NK-92 treated with Interleukin-12 subunit alpha and Interleukin-12 subunit beta, amount 100 ng/mL, for 24 hours (cell line): ENCODE data around the gene TMOD2.

Source experiments
- DNase-seq: peaks from one replicate; lab custom pipeline; 2025; lab: John Stamatoyannopoulos, UW

TMOD2 gene

DNA sequence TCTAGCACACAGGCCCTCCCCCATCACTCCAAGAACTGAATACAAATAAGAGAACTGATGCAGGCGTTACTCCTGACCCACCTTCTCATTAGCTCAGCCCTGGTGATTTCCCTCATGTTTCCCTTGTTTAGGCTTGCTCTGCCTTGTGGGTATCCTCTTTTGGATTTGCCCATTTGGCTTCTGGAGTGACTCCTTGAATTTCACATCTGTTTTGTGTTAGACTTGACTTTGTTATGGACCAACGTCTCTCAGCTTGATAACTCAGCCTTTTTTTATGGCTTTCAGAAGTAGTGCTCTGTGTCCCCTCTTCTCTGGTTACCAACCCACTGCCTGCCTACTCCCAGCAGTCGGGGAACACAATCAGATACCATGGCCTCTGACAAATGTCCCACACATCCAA, 66.8 kb downstream of the TMOD2 start:
- no peak for DNase-seq

DNA sequence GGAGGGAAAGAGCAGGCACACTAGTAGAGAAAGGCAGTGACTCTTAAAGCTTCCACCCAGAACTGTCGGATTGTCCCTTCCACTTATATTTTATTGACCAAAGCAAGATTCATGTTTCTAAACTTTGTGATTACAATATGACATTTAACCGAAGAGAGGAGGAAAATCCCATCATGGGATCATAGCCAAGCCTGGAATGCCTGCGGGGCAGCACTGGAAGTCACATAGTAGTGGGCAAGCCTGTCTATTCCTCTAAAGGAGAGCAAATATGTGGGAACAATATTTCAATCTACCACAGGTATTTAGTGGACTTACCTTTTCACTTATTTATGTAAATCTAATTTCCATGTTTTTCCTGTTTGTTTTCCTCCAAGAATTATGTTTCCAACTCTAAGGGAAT, 74.3 kb downstream of the TMOD2 start:
- DNase-seq, result no peak

DNA sequence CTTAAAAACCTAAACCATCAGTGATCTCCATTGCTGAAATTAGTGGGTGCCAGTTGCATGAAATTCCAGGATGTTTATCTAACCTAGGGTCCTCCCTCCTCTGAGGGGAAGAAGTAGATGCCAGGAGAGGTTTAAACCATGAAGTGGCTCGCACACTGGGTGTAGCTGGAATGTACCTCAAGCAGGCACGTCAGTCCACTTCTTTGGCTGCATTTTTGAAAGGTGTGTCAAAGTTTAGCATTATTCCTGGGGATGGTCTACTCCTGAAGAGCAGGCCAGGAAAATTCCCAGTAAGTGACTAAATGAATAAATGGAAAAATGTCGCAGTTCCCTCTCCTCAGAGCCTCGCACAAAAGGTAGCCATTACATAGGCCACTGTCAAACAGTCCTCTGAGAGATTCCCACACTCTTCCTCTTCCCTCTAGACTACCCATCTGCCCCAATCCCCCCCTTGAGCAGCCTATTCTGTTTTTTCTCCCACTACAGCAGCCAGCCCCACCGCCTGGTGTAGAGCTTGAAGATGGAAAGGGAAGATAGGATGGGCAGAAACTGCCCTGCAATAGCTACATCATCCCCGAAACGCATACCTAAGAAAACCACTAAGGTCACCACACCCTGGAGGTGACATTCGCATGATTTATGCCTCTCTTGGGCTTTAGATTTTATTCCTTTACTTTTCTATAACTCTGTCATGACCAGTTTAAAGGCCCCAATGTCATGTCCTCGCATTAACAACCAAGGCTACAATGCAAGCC, 77.4 kb downstream of the TMOD2 start:
- no peak for DNase-seq

DNA sequence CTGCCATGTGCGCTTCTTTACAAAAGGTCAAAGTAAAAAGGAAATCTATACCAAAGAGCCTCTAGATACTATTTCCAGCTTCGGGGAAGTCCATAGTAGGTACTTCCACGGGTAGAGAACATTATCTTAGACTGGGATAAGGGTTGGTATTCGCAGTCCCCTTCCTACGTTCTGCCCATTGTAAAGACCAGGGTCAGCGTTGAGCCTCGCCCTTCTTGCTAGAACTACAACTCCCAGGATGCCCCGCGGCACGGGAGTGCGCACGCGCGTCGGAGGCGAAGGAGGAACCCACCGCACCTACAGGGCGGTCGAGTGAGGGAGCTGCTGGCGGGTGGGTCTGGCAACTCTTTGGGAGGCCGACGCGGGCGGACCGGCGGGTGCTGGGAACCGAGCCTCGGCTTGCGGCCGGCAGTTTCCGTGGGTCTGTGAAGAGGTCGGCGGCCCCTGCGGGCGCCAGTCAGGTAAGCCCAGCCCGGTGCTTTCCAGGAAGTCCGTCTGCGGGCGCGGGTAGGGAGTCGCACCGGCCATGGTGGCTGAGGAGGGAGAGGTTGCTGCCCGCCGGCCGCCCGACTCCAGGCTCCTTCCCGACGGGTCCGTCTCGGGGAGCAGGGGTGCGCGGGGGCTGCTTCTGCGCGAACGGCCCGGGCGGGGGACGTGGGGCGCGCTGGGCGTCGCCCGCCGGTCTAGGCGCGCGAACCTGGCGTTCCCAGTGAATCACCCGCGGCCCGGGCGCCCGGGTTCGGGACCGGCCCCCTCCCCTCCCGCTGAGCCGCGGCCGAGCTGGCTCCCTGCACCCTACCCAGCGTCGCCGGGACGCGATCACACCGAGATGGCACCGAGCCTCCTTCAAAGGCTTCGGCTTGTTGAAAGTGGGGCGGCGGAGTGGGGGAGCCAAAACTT, 78.2 kb downstream of the TMOD2 start, which contains the start of gene TMOD3:
Gene TMOD3, plus strand, starts transcription at position 278 of the 900 bp plus-strand sequence. CDS start 33,232 bp downstream, outside the sequence.
- DNase-seq, result peak; percentile 94

DNA sequence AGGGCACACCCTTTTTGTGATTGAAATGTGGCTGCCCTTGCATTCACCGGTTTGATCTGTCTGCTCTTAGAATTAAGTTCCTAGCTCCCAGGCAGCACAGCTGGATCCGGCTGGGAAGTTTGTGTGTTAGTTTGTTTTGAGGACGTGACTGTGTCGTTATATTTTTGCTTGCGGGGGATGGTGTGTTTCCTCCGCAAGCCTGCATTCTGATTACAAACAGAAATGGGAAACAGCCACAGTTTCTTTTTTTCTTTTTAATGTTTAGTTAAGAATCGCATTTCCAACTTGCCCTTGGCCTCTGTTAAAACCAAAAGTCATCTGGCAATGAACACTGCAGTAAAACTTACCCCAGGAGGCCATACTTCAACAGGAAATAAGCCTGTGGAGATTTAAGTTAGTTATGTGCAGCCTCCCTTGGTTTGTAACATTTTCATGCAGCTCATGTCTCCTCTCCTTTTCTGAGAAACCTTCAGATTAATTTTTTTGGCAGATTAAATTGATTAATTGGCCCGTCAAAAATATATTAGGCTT, 78.9 kb downstream of the TMOD2 start:
- no peak for DNase-seq

DNA sequence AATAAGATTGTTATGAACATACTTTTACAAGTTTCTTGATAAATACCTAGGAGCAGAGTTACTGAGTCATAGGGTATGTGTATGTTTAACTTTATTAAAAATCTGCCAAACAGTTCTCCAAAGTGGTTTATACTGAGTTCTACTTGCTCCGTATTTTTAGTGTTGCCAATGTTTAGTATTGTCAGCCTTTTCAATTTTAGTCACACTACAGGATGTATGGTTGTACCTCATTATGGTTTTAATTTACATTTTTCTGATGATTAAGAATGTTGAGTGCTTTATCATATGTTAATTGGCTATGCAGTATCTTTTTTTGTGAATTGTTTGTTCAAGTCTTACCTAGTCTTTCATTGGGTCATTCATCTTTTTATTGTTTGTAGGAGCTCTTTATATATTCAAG, 82.4 kb downstream of the TMOD2 start:
- DNase-seq, result no peak

DNA sequence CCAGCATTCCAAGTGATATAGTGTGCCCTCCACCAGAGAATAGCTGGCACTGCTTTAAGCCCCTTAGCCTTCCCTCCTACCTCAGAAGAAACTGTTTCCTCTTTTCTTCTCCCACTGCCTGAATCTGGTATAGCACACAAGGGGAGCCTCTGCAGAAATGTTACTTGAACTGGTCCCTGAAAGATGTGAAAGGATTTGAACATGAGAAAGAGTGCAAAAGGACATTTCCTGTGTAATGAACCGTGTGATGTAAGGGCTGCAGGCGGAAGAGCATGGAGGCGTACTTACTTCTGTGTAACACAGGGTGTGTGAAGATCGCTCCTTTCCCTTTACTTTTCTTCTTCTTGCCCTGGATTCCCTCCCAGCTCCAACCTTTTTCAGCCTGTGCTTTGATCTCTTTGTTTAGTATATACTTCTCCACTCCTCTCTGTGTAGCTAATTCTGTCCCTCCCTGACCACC, 86.4 kb downstream of the TMOD2 start:
- no peak for DNase-seq

DNA sequence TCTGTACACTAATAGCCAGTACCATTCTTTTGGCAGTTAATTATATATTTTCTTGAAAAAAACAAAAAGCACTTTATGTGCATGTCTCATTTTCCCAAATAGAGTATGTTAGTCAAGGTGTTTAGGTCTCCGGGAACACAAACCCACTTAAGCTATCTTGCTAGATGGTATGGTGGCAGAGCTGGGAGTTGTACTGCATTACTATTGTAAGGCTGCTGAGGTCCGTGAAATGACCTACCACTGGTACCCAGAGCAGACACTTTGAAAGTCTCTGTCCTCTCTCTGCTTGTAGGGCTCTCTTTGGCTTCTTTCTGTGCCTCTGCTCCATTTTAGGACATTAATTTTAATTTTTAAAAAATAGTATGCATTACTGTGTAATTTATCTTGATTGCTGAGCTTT, 86.9 kb downstream of the TMOD2 start:
- no peak for DNase-seq

DNA sequence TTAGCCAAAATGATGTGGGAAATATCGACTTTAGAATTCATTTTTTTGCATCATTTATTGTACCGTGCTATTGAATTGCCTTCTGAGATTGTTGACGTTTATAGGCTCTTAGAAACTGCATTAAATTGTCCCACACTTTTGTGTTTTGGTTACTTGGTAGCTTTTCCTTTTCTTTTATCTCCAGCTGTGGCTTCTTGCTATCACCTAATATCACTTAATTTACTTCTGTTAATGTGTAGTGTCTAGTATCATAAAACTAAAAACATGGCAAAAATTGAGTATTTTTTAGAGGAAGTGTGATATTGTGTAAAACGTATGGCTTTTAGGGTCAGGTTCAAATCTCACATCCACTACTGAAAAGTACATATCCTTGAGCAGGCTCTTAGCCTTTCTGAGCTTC, 89.3 kb downstream of the TMOD2 start:
- no peak for DNase-seq

DNA sequence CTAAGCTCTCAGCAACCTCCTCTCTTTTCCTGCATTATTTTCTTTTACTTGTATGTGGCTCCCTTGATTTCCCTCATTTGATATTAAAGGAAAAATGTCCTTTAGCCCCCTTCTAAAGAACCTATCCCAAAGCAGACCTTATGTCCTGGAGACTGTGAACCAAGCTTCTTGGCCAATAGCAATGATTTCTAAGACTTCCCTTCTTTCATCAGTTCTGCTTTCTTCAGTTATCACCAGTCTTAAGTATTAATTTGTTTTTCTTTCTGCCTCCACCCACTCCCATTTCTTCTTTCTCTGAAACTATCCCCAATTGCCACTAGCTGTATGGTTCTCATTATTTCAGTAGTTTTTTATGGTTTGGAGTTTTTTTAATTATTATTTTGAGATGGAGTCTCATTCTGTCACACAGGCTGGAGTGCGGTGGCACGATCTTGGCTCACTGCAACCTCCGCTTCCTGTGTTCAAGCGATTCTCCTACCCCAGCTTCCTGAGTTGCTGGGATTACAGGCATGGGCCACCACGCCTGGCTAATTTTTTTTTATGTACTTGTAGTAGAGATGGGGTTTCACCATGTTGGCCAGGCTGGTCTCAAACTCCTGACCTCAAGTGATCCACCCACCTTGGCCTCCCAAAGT, 90.1 kb downstream of the TMOD2 start:
- DNase-seq, result no peak

DNA sequence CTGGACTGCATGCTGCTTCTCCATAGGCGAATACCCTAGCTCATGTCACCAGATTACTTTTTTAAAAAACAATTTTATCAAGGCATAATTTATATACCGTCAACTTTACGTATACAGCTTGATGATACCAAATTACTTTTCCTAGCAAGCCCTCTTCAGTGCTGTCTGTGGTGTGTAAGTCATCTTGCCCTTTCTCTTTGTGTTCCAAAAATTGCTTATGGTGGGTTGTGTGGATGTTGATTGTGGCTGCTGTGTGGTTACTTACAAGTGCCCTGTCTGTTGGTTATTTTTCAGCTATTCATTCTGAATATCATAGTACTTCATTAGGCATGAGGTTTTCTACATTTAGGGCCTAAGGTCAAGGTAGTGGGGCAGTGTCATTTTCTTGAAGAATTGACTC, 90.9 kb downstream of the TMOD2 start:
- DNase-seq, result no peak

DNA sequence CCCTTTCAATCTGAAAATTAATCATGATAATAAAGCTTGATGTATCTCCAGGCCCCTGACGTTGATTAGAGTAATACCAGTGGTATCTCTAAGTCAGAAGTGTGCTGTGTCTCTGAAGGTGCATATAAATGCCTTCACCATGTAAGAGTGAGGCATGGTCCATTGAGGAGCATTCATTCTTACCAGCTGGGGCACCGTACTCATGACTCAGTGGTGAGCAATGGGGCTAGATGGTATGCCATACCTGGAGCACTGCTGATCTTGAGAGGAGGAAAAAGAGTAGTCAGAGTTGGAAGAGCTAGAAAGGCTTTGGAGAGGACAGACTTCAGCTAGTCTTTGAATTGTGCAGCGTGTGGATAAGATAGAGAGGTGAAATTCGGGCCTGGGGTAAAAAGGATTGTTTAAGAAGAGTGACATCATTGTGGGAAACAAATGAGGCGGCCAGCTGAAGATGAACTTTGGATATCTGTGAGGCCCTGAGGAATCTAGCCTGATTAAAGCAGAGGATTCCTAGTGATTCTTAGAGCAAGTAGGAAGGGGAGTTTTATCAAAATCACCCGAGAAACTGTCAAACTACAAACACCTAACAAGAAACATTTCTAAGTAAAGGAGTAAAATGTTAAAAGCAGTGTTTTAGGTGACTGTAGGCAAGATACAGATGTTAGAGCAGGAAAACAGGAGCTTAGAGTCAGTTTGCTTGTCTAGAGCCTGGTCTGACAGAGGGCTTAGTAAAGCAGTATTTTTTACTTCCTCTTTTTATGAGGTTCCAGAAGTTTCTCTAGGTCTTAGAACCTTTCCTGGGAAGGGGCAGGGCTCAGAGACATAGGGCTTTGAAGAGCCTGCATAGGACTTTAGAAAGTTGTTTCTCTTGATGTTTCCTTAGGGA, 91.7 kb downstream of the TMOD2 start:
- no peak for DNase-seq

DNA sequence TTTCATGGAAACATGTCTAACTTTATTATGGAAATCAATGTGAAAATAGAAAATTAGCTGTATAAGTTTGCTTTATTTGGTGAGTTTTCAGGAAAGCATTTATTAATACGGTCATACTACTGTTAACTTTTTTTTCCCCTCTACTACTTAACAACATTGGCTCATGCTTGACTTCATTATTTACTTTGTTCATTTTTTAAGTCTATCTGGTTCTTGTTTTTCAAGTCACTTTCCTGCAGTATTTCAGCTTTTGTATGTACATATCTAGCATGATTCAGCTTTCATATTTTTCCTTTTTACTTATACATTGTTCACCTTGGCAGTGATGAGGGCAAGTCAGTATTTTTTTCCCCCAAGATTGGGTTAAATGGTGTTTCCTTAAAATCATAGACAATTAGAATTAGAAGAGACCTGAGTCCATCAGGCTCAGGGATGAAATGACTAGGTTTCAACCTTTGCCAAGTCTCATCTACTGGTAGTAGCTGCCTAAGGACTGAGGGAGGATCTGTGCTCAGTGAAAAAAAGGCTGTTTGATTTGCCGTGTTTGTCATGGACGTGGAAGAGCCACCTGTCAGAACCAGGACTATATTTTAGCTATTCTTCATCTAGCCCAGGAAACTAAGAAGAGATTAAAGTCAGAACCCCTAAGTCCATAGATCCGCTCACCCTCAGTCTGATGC, 93.5 kb downstream of the TMOD2 start:
- DNase-seq, result no peak

DNA sequence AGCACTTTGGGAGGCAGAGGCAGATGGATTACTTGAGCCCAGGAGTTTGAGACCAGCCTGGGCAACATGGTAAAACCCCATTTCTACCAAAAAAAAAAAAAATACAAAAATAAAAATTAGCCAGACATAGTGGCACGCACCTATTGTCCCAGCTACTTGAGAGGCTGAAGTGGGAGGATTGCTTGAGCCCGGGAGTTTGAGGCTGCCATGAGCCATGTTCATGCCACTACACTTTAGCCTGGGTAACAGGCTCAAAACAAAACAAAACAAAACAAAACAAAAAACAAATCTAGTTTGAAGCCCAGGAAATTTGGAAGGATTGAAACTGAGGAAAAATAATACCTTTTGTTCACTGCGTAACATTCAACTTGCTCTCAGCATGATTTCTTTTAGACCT, 94.7 kb downstream of the TMOD2 start:
- DNase-seq, result no peak

DNA sequence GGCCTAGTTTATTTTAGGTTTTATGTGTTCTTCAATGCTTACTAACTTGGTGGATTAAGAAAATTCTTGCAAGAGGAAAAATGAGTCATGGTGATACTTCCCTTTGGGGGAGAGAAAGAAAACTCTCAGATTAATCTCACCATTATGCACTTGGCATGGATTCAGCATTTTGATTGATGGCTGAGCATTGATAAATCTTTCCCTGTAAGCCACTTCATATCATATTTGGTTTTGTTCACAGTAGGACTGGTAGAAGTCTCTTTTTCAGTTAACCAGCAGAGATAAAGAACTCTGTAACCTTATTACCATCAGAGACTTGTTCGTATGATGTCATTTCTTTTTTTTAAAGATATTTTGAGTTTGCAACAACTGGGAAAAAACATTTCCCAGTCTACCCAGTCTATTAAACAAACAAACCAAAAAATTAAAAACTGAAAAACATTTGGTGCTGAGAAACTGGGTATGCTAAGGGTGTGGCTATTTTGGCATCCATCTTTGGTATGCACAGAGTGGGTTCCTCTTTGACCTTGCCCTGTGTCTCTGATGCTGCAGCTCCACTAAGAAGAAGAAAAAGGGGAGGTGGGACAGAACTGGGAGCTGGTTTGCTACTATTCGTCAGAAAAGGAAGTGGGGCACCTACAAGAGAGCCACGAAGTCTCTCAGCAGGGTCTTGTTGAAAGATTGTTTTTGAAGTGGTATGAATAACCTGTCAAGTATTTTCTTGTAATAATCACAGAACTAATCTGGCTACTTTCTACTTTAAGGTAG, 95.2 kb downstream of the TMOD2 start:
- no peak for DNase-seq

DNA sequence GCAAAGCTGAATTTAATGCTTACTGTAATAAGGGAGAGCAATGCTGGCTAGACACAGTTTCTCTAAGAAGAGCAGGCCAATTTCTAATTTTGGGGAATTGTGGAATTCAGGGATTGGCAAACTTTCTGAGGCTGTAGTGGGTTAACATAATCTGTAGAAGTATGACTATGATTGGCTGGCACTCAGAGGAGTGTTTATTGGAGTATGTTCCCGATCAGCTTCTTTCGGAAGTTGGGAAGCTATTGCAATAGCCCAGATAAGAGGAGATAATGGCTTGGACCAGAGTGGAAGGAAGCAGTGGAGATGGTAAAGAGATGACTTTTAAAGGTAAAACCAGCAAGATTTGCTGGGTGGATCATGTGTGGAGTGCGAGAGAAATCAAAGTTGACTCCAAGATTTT, 97.4 kb downstream of the TMOD2 start:
- no peak for DNase-seq

DNA sequence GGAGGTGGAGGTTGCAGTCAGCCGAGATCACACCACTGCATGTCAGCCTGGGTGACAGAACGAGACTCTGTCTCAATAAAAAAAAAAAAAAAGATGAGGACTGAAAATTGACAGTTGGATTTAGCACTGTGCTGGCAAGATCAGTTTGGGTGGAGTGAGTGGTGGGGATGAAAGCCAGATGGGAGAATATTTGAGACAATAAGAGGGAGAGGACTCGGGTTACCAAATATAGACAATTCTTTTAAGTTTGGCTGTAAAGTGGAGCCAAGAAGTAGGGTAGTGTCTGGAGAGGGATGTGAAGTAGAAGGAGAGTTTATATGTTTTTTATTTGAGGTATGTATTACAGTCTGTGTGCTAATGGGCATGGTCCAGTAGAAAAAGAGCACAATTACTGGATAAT, 98.5 kb downstream of the TMOD2 start:
- no peak for DNase-seq

DNA sequence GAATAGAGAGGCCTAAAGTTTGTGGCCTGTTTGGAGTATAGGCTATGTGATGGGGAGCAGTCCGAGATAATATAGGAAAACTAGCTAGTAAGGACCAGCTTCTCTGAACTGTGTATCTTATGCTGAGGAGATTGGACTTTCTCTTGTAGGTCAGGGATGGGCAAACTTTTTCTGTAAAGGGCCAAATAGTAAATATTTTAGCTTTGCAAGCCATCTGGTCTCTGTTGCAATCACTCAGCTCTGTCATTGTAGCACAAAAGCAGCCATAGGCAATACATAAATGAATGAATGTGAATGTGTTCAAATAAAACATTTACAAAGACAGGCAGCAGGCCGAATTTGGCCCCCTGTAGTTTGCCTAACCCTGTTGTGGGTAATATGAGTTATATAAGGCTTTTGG, 102.6 kb downstream of the TMOD2 start:
- DNase-seq, result no peak

DNA sequence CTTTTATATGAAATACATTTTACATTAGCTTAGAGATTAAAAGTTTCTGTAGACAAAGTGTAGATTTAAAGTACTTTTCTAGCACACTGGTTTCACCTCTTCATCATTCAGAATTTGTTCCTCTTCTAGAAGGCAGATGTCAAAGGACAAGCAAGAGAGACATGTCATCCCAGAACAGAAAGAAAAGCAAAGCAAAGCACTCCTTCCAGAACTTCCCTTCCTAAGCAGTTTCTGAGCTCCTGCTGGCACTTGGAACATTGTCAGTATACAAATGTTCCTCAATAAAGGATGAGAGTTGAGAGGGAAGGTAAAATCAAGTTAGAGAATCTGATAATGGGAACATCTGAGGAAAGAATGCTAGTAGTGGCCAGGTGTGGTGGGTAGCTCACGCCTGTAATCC, 104.2 kb downstream of the TMOD2 start:
- DNase-seq, result no peak
